Measurements from ENCODE around the gene GLP1R. TPM values are rescaled to one million over a fixed set of nuclear protein-coding genes. Genes with fewer than 3 reads are reported as not detected.

The GLP1R gene
- total and polyA plus RNA-seq, 2 of the 13 experiments (the other 11 are each of a cell fraction or from before 2014, with no cell fraction given), result not detected

GRCh38 chr6:39051399-39052122 is 3.0 kb downstream of the GLP1R start (continued):
- TF ChIP-seq BCLAF1 (IDR thresholded peaks at IDR 0.05), result no peak

DNA sequence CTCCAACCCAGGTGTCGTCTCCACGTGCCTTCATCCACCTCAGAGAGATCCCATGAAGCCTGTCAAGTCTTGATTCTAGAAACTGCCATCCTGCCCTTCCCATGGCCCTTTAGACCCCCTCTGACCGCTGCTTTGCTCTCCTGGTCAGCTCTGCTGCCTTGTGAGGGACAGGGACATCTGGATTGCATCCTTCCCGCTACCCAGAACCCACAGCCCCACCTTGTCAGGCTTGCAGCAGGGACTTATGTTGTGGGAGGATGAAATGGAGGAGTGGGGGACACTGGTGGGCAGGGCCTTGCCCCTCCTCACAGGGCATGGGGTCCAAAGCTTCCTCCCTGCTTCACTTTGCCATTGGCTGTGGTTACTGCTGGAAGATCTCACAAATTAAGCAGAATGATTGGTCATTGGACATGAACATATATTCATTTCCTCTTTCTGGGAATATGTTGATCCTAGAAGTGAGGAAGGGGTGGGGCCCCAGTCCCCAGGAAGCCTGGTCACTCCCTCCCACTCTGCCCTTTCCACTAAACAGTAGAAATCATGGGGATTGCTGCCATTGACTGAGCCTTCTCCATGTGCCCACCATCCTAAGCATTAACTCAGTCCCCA is 4.5 kb downstream of the GLP1R start:
- Histone ChIP-seq H3K27ac (ENCODE audit: extremely low read length, insufficient read depth, low read length) (no peak overlapping the region), H3K79me2 (ENCODE audit: insufficient read depth, low read length) (no peaks in the 10 kb centered on the region), H3K4me2 (ENCODE audit: low read depth, low read length) (no peak overlapping the region), H4K20me1 (ENCODE audit: insufficient read depth, low read length) (no peaks in the 10 kb centered on the region), H3K36me3 (replicated peaks in 1 of 2; ENCODE audit: control insufficient read depth in 1 of 2, insufficient read depth in 2 of 2, low read length in 2 of 2) (no peaks in the 10 kb centered on the region), H3K9me3 (ENCODE audit: low read length) (no peaks in the 10 kb centered on the region), H3K9ac (ENCODE audit: insufficient read depth, low read depth, low read length) (no peak overlapping the region), H2AFZ (ENCODE audit: low read length) (no peak overlapping the region), H3K4me1 (ENCODE audit: insufficient read depth, low read length) (no peaks in the 10 kb centered on the region), H3K4me3 (replicated peaks in 1 of 3; ENCODE audit: insufficient read depth in 1 of 3, low read depth in 2 of 3, low read length in 3 of 3) (no peak overlapping the region), H3K27me3 (ENCODE audit: control insufficient read depth in 1 of 2, insufficient read depth in 2 of 2, low read length in 2 of 2) (peaks cover 6 to 47% of the 10 kb centered on the region in 2 experiments)
- ChIA-PET POLR2A (no interaction called here), CTCF (ENCODE audit: low intra/inter-chr PET ratio, low total read pairs) (no interaction called here)
- WGBS (ENCODE audit: low lambda C conversion rate), result 1% methylated on average over 3 of the region's 4 CpGs
- intact Hi-C loops (cut with micrococcal nuclease; ENCODE audit: unreplicated experiment) (no loop called here), in situ Hi-C loops (cut with HindIII; ENCODE audit: extremely low pct_ligation_motif_present, low pct_unique_long_range_greater_than_20kb) (no loop called here)
- no peak for ATAC-seq
- DNase-seq (ENCODE audit: low spot score), result no peak
- no peak for FAIRE-seq
- BruUV-seq (replicated peaks), result no TSS peak
- TF ChIP-seq ZBTB8A (CRISPR knock-in tag; IDR thresholded peaks at IDR 0.05; ENCODE audit: borderline replicate concordance, low read depth), result no peak
- TF ChIP-seq NCOA2 (CRISPR knock-in tag; IDR thresholded peaks at IDR 0.05), result no peak
- TF ChIP-seq ZNF737 (CRISPR knock-in tag; IDR thresholded peaks at IDR 0.05; ENCODE audit: borderline replicate concordance), result no peak
- TF ChIP-seq ZNF407 (CRISPR knock-in tag; IDR thresholded peaks at IDR 0.05; ENCODE audit: not compliant biosample characterization), result no peak
- TF ChIP-seq HMG20A (CRISPR knock-in tag; IDR thresholded peaks at IDR 0.05; ENCODE audit: borderline replicate concordance), result no peak
- TF ChIP-seq, protein P1, sequence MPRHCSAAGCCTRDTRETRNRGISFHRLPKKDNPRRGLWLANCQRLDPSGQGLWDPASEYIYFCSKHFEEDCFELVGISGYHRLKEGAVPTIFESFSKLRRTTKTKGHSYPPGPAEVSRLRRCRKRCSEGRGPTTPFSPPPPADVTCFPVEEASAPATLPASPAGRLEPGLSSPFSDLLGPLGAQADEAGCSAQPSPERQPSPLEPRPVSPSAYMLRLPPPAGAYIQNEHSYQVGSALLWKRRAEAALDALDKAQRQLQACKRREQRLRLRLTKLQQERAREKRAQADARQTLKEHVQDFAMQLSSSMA (CRISPR knock-in tag; IDR thresholded peaks at IDR 0.05), result no peak
- no peak for TF ChIP-seq ZNF7 (CRISPR knock-in tag; IDR thresholded peaks at IDR 0.05)
